HL-60 (cell line): ENCODE data around the gene MDGA2.
"Not testable (repeated sequence)": the region's sequence is repeated elsewhere in the genome, so short reads cannot be mapped to it uniquely, and the experiment has no call there.

ENCODE experiments used
- DNase-seq, 2 experiments: peaks; one replicate each; pipeline ENCODE4 v3.0.0-alpha.2; 2010 to 2020; ENCODE audit warnings: low read depth in 1 of 2, low spot score in 1 of 2
- H3K27ac ChIP-seq: fragments of 250-450 bp; sonication (Bioruptor Pico); replicated peaks from 2 replicates; pipeline ENCODE4 v1.5.1; 2020; ENCODE audit warnings: mild to moderate bottlenecking, moderate library complexity
- H3K27me3 ChIP-seq: fragments of 250-450 bp; sonication (Bioruptor Pico); 2 replicates; pipeline ENCODE4 v1.5.1; 2021; ENCODE audit warnings: mild to moderate bottlenecking, moderate library complexity; ENCODE audit not compliant: insufficient read depth, poor library complexity, severe bottlenecking
- H3K4me3 ChIP-seq: replicated peaks from 2 replicates; pipeline ENCODE4 v1.5.1; 2011; ENCODE audit warnings: mild to moderate bottlenecking, control low read depth, low read length; ENCODE audit not compliant: insufficient read depth
- CTCF ChIP-seq: IDR thresholded peaks from one replicate; pipeline ENCODE4 v1.5.1; 2011; ENCODE audit warnings: low read length, control low read depth, inconsistent platforms; ENCODE audit not compliant: insufficient read depth
- GABPA ChIP-seq: IDR thresholded peaks from 2 replicates; pipeline ENCODE4 v1.6.1; 2012; ENCODE audit warnings: low read depth
- POLR2AphosphoS5 ChIP-seq: IDR thresholded peaks from 2 replicates; pipeline ENCODE4 v1.6.1; 2012; ENCODE audit warnings: low read depth
- REST ChIP-seq: IDR thresholded peaks from 2 replicates; pipeline ENCODE4 v1.6.1; 2012; ENCODE audit warnings: low read depth; ENCODE audit not compliant: insufficient replicate concordance
- SPI1 ChIP-seq: IDR thresholded peaks from 2 replicates; pipeline ENCODE4 v1.6.1; 2012; ENCODE audit warnings: low read depth, mild to moderate bottlenecking, borderline replicate concordance

MDGA2 gene

GRCh38 chr14:47194055-47194454 lies 481.4 kb downstream of the MDGA2 start:
- DNase-seq = no peak
- Histone ChIP-seq H3K27ac (no peak overlapping the region), H3K27me3 (no peaks in the 10 kb centered on the region), H3K4me3 (no peak overlapping the region)
- TF ChIP-seq POLR2AphosphoS5 (no peak), REST (no peak), SPI1 (no peak), GABPA (no peak), CTCF (no peak)

- H3K4me3 ChIP-seq, H3K27ac ChIP-seq, DNase-seq, H3K27me3 ChIP-seq: not testable (repeated sequence)
Observed at GRCh38 chr14:47192203-47192602, 483.2 kb downstream of the MDGA2 start.

GRCh38 chr14:47191700-47192099 lies 483.7 kb downstream of the MDGA2 start:
- Histone ChIP-seq H3K27ac (no peak overlapping the region), H3K27me3 (no peaks in the 10 kb centered on the region), H3K4me3 (no peak overlapping the region)
- DNase-seq = no peak
- TF ChIP-seq REST (no peak), CTCF (no peak), GABPA (no peak), SPI1 (no peak), POLR2AphosphoS5 (no peak)

- no peak for TF ChIP-seq SPI1
- TF ChIP-seq REST = no peak
- TF ChIP-seq POLR2AphosphoS5 = no peak
- no peak for TF ChIP-seq CTCF
- TF ChIP-seq GABPA = no peak
- Histone ChIP-seq H3K4me3 (no peak overlapping the region), H3K27me3 (no peaks in the 10 kb centered on the region), H3K27ac (no peak overlapping the region)
- no peak for DNase-seq
Observed at GRCh38 chr14:47189911-47190484, 485.4 kb downstream of the MDGA2 start.
